Cerebellar cortex (tissue), 1 donor: Measurements from ENCODE around the gene ITK.
"Not testable (repeated sequence)": the region's sequence is repeated elsewhere in the genome, so short reads cannot be mapped to it uniquely, and the experiment has no call there.

ENCODE experiments used
- DNase-seq: peaks from one replicate; pipeline ENCODE4 v3.0.0-alpha.2; 2015; ENCODE audit warnings: low spot score

Gene ITK

GRCh38 chr5:157168286-157168685 lies 12.4 kb upstream of the ITK start:
- DNase-seq, result no peak

GRCh38 chr5:157172403-157172802 lies 8.2 kb upstream of the ITK start:
- no peak for DNase-seq

- no peak for DNase-seq
These were observed 5.5 kb upstream of the ITK start for GRCh38 chr5:157175071-157175612.

- DNase-seq, result no peak
These were observed 2.7 kb upstream of the ITK start for GRCh38 chr5:157177953-157178352.

- no peak for DNase-seq
These were observed 1.7 kb upstream of the ITK start for GRCh38 chr5:157178966-157179365.

GRCh38 chr5:157182143-157182757 lies 1.6 kb downstream of the ITK start:
- no peak for DNase-seq

- no peak for DNase-seq
These were observed 3.6 kb downstream of the ITK start for GRCh38 chr5:157184117-157184670.

GRCh38 chr5:157185122-157185521 lies 4.5 kb downstream of the ITK start:
- DNase-seq, result not testable (repeated sequence)

- no peak for DNase-seq
These were observed 5.8 kb downstream of the ITK start for GRCh38 chr5:157186309-157187045.

GRCh38 chr5:157187046-157187754 lies 6.6 kb downstream of the ITK start:
- no peak for DNase-seq

- DNase-seq, result no peak
These were observed 7.6 kb downstream of the ITK start for GRCh38 chr5:157188270-157188669.

GRCh38 chr5:157189223-157189622 lies 8.6 kb downstream of the ITK start:
- DNase-seq, result no peak

GRCh38 chr5:157193699-157194424 lies 13.2 kb downstream of the ITK start:
- DNase-seq, result no peak

GRCh38 chr5:157196045-157196444 lies 15.4 kb downstream of the ITK start:
- no peak for DNase-seq

- DNase-seq, result no peak
These were observed 16.4 kb downstream of the ITK start for GRCh38 chr5:157197086-157197485.

GRCh38 chr5:157198277-157198986 lies 17.8 kb downstream of the ITK start:
- no peak for DNase-seq

GRCh38 chr5:157201857-157202256 lies 21.2 kb downstream of the ITK start:
- DNase-seq, result no peak

GRCh38 chr5:157203417-157203816 lies 22.8 kb downstream of the ITK start:
- no peak for DNase-seq

- no peak for DNase-seq
These were observed 24.1 kb downstream of the ITK start for GRCh38 chr5:157204765-157205164.

- no peak for DNase-seq
These were observed 25.1 kb downstream of the ITK start for GRCh38 chr5:157205708-157206107.

GRCh38 chr5:157210652-157211051 lies 30.0 kb downstream of the ITK start:
- DNase-seq, result not testable (repeated sequence)
